K562 (cell line): ENCODE measurements around the gene PLEKHA8. TPM values are rescaled to one million over a fixed set of nuclear protein-coding genes. Genes with fewer than 3 reads are reported as not detected.

Experiments
- ATAC-seq: fragments of 200-7000 bp; cut with Tn5 transposase; 3 replicates; pipeline ENCODE4 v1.9.1; 2020; ENCODE audit warnings: moderate library complexity
- BruUV-seq: library from RNA; stranded (reverse); fragments of 400-500 nt; replicated peaks from 2 replicates; lab custom pipeline; 2021; lab: Mats Ljungman, UMichigan
- CTCF ChIA-PET: fragments of 300-600 bp; formaldehyde crosslinking; extraction: SDS; loops from one replicate; lab custom pipeline; 2021; ENCODE audit warnings: low intra/inter-chr PET ratio; lab: Yijun Ruan, JAX
- POLR2A ChIA-PET: fragments of 300-600, 350-650 bp; sonication (Branson Sonifier 250); formaldehyde crosslinking; extraction: SDS; loops from one replicate; lab custom pipeline; 2021; ENCODE audit warnings: antibody characterized with exemption, inconsistent platforms; lab: Yijun Ruan, JAX
- DNase-seq, 4 experiments: peaks; one replicate each; pipeline versions ENCODE4 v3.0.0 to v3.0.0-alpha.2; 2011 to 2018; ENCODE audit warnings: low spot score in 3 of 4, mixed read lengths in 3 of 4; ENCODE audit errors: extremely low read depth in 1 of 4
- FAIRE-seq: peaks from 2 replicates; lab custom pipeline; 2011; peaks lifted over from hg19 to GRCh38; lab: Jason Lieb, UNC
- H2AFZ ChIP-seq: 2 replicates; pipeline ENCODE4 v1.6.0; 2011; ENCODE audit warnings: low read depth, low read length, control low read depth, inconsistent platforms
- H3K27ac ChIP-seq: fragments of 200-600 bp; 3 replicates; pipeline ENCODE4 v1.8.0; 2011; ENCODE audit warnings: low read depth, mild to moderate bottlenecking, control low read depth, inconsistent platforms, low read length, moderate library complexity, mixed read lengths; ENCODE audit errors: extremely low read depth
- H3K27me3 ChIP-seq, 2 experiments: fragments of 300-600 bp in 1 of 2; 2 replicates in 1 of 2; 3 replicates in 1 of 2; pipeline versions ENCODE4 v1.6.0 to v1.8.0; 2011; ENCODE audit warnings: inconsistent platforms in 2 of 2, low read length in 2 of 2, mild to moderate bottlenecking in 1 of 2, mixed read lengths in 1 of 2, moderate library complexity in 1 of 2; ENCODE audit not compliant: control insufficient read depth in 2 of 2, insufficient read depth in 2 of 2
- H3K36me3 ChIP-seq: fragments of 300-600 bp; 3 replicates; pipeline ENCODE4 v1.8.0; 2011; ENCODE audit warnings: mild to moderate bottlenecking, low read length, inconsistent platforms; ENCODE audit not compliant: control insufficient read depth, insufficient read depth
- H3K4me1 ChIP-seq, 2 experiments: fragments of 200-600 bp in 1 of 2; replicated peaks in 1 of 2; 2 replicates in 1 of 2; 3 replicates in 1 of 2; pipeline versions ENCODE4 v1.5.1 to v1.8.0; 2011; ENCODE audit warnings: inconsistent platforms in 2 of 2, low read length in 2 of 2, mild to moderate bottlenecking in 1 of 2, mixed read lengths in 1 of 2, moderate library complexity in 1 of 2; ENCODE audit not compliant: control insufficient read depth in 2 of 2, insufficient read depth in 2 of 2
- H3K4me2 ChIP-seq: 2 replicates; pipeline ENCODE4 v1.6.1; 2011; ENCODE audit warnings: low read length, control low read depth, inconsistent platforms, mixed read lengths; ENCODE audit not compliant: insufficient read depth
- H3K4me3 ChIP-seq: fragments of 200-600 bp; sonication (generic), shearing (Covaris generic); 2 replicates; pipeline ENCODE4 v1.5.1; 2016; ENCODE audit warnings: control low read depth, inconsistent platforms
- H3K79me2 ChIP-seq: fragments of 200-600 bp; 3 replicates; pipeline ENCODE4 v1.8.0; 2011; ENCODE audit warnings: low read length, inconsistent platforms; ENCODE audit not compliant: control insufficient read depth, insufficient read depth
- H3K9ac ChIP-seq, 2 experiments: 2 replicates each; pipeline versions ENCODE4 v1.6.0 to v1.6.1; 2011; ENCODE audit warnings: low read depth in 2 of 2, low read length in 2 of 2, control low read depth in 1 of 2, inconsistent platforms in 1 of 2, mild to moderate bottlenecking in 1 of 2, mixed read lengths in 1 of 2; ENCODE audit not compliant: insufficient read depth in 1 of 2
- H3K9me1 ChIP-seq: one replicate; pipeline ENCODE4 v1.6.0; 2011; ENCODE audit warnings: inconsistent platforms, mild to moderate bottlenecking, low read length, moderate library complexity; ENCODE audit not compliant: control insufficient read depth, insufficient read depth
- H3K9me3 ChIP-seq: replicated peaks from 2 replicates; pipeline ENCODE4 v1.5.1; 2011; ENCODE audit warnings: low read depth, low read length, inconsistent platforms; ENCODE audit not compliant: control insufficient read depth, insufficient read depth
- H4K20me1 ChIP-seq: replicated peaks from 2 replicates; pipeline ENCODE4 v1.6.1; 2011; ENCODE audit warnings: low read length, inconsistent platforms, mixed read lengths; ENCODE audit not compliant: control insufficient read depth, insufficient read depth
- ARID3B ChIP-seq: fragments of 250-450 bp; sonication (Bioruptor Pico); IDR thresholded peaks from 2 replicates; pipeline ENCODE4 v1.4.0; 2020; ENCODE audit warnings: borderline replicate concordance
- BRF1 ChIP-seq: IDR thresholded peaks from 3 replicates; pipeline ENCODE4 v1.6.1; 2011; ENCODE audit warnings: borderline replicate concordance, mild to moderate bottlenecking; ENCODE audit not compliant: insufficient read length; ENCODE audit errors: extremely low read depth
- CHD2 ChIP-seq: IDR thresholded peaks from 2 replicates; pipeline ENCODE4 v1.6.1; 2011; ENCODE audit warnings: low read depth, low read length
- FOS ChIP-seq: IDR thresholded peaks from 3 replicates; pipeline ENCODE4 v1.6.1; 2011; ENCODE audit not compliant: insufficient read length; ENCODE audit errors: extremely low read depth
- HNRNPLL ChIP-seq: fragments of 200-400 bp; formaldehyde crosslinking; IDR thresholded peaks from 2 replicates; pipeline ENCODE4 v1.6.1; 2017; ENCODE audit warnings: low read length, low read depth, mild to moderate bottlenecking; ENCODE audit not compliant: poor library complexity, severe bottlenecking
- MXI1 ChIP-seq: IDR thresholded peaks from 2 replicates; pipeline ENCODE4 v1.6.1; 2011; ENCODE audit warnings: low read depth, mild to moderate bottlenecking, improper control_type of control experiment, low read length
- PRMT5 ChIP-seq: sonication (generic); formaldehyde crosslinking; IDR thresholded peaks from 2 replicates; pipeline ENCODE4 v1.5.0; 2020; ENCODE audit warnings: missing genetic modification reagents
- RFX5 ChIP-seq: IDR thresholded peaks from 2 replicates; pipeline ENCODE4 v1.6.1; 2011; ENCODE audit warnings: low read depth, mild to moderate bottlenecking, improper control_type of control experiment, low read length
- SNRNP70 ChIP-seq: fragments of 200-400 bp; formaldehyde crosslinking; optimal IDR thresholded peaks from 2 replicates; pipeline ENCODE3; 2017; ENCODE audit warnings: low read depth, low read length
- SREBF2 ChIP-seq: sonication (generic); formaldehyde crosslinking; IDR thresholded peaks from 2 replicates; pipeline ENCODE4 v1.4.0; 2020; ENCODE audit warnings: mild to moderate bottlenecking, missing genetic modification reagents
- THAP12 ChIP-seq: fragments of 250-450 bp; sonication (Bioruptor Pico); IDR thresholded peaks from 2 replicates; pipeline ENCODE4 v1.9.0; 2021; ENCODE audit warnings: mild to moderate bottlenecking, inconsistent platforms
- THAP7 ChIP-seq: fragments of 250-450 bp; sonication (Bioruptor Pico); IDR thresholded peaks from 2 replicates; pipeline ENCODE4 v1.5.0; 2021
- THRA ChIP-seq: fragments of 450-650 bp; IDR thresholded peaks from 2 replicates; pipeline ENCODE4 v1.6.1; 2017; ENCODE audit warnings: mild to moderate bottlenecking, moderate library complexity
- YY1 ChIP-seq, 3 experiments: IDR thresholded peaks; 2 replicates each; pipeline ENCODE4 v1.6.1; 2011; ENCODE audit warnings: low read length in 2 of 3, mild to moderate bottlenecking in 2 of 3, moderate library complexity in 2 of 3, borderline replicate concordance in 1 of 3, control low read depth in 1 of 3, low read depth in 1 of 3; ENCODE audit not compliant: insufficient read depth in 3 of 3, insufficient replicate concordance in 2 of 3, control insufficient read depth in 1 of 3, insufficient read length in 1 of 3; ENCODE audit errors: extremely low read depth in 1 of 3
- WGBS: fragments of 100-300 bp; shearing (Covaris generic); methylation state at CpG from one replicate; pipeline ENCODE4 v1.1.6; 2016; ENCODE audit warnings: low coverage, mixed read lengths; ENCODE audit not compliant: insufficient coverage; ENCODE audit errors: missing lambda C conversion rate; 5-methylcytosine and 5-hydroxymethylcytosine counted together
- in situ Hi-C: fragments of 300-500 bp; cut with MboI; formaldehyde crosslinking; loops from 4 replicates; pipeline ENCODE4 v1.15.0; 2018; ENCODE audit warnings: inconsistent platforms, mixed read lengths
- intact Hi-C: fragments of 100-400 bp; cut with micrococcal nuclease; formaldehyde crosslinking; loops from 2 replicates; pipeline ENCODE4 v1.14.2; 2022
- polyA plus RNA-seq, 8 experiments: library from polyadenylated mRNA; depleted of rRNA in 4 of 8; stranded (reverse) in 5 of 8; unstranded in 3 of 8; fragments of >200 nt; fragmentation: Nextera tagmentation in 2 of 8; fragmentation: Illumina TruSeq in 1 of 8; extraction: Ambion mirVana in 2 of 8; extraction: Trizol in 1 of 8; gene quantifications; 2 replicates each; pipeline versions ENCODE4 v1.2.1 to v1.2.3, GENCODE V29; 2011 to 2014; ENCODE audit warnings: inconsistent platforms in 1 of 8, missing spikeins in 1 of 8
- total RNA-seq, 7 experiments: library from RNA; depleted of rRNA in 6 of 7; stranded (reverse); fragments of >200 nt in 6 of 7; fragmentation: Illumina TruSeq in 2 of 7; extraction: Trizol in 2 of 7; gene quantifications; 2 replicates each; pipeline versions ENCODE4 v1.2.1 to v1.2.3, GENCODE V29; 2011 to 2021; ENCODE audit warnings: low replicate concordance in 1 of 7

The PLEKHA8 gene
- total and polyA plus RNA-seq, 9 of the 15 experiments (the other 6 are each of a cell fraction or from before 2014, with no cell fraction given): 3.2 to 16.3 (median 11.8) TPM

- FAIRE-seq: no peak
- no peak overlapping the region for H3K9ac ChIP-seq
- H3K4me2 ChIP-seq: no peak overlapping the region
- ChIA-PET POLR2A (no interaction called here), CTCF (no interaction called here)
- H3K4me1 ChIP-seq: peaks cover 0 to 2% of the 10 kb centered on the region in 2 experiments; a peak in 1 of 5 replicates
- peaks cover 31% of the 10 kb centered on the region for H3K79me2 ChIP-seq
- H3K9me1 ChIP-seq: no peaks in the 10 kb centered on the region
- BruUV-seq: no TSS peak
- H3K27me3 ChIP-seq: no peaks in the 10 kb centered on the region
- TF ChIP-seq THRA: no peak
- TF ChIP-seq SNRNP70: no peak
- no peak for TF ChIP-seq MXI1
- TF ChIP-seq ARID3B (CRISPR knock-in tag): no peak
- no peak for TF ChIP-seq FOS
- TF ChIP-seq RFX5: no peak
- TF ChIP-seq PRMT5 (CRISPR knock-in tag): no peak
- TF ChIP-seq CHD2: no peak
- no peak for TF ChIP-seq THAP12 (CRISPR knock-in tag)
- no peak for TF ChIP-seq THAP7 (CRISPR knock-in tag)
- no peak for TF ChIP-seq SREBF2 (CRISPR knock-in tag)
- TF ChIP-seq YY1 (IDR thresholded peaks at IDR 0.05; ENCODE audit: borderline replicate concordance in 1 of 3, control insufficient read depth in 1 of 3, extremely low read depth in 1 of 3, insufficient read depth in 3 of 3, insufficient read length in 1 of 3, insufficient replicate concordance in 2 of 3, low read depth in 1 of 3, low read length in 2 of 3): no peak
- no peak for TF ChIP-seq HNRNPLL
- no peak for TF ChIP-seq BRF1
- DNase-seq: no peak
- H3K36me3 ChIP-seq: peaks cover 69% of the 10 kb centered on the region
- H3K4me3 ChIP-seq: no peak overlapping the region
- intact Hi-C loops (no loop called here), in situ Hi-C loops (no loop called here)
- H2AFZ ChIP-seq: no peak overlapping the region
- no peaks in the 10 kb centered on the region; the same call in 1 of the 2 replicates for H4K20me1 ChIP-seq
- WGBS: 62% methylated on average over 1 of the region's 1 CpG
- ATAC-seq: no peak
- H3K9me3 ChIP-seq: no peaks in the 10 kb centered on the region
- H3K27ac ChIP-seq: no peak overlapping the region
Observed at GRCh38 chr7:30019387-30019786, 8.8 kb upstream of the PLEKHA8 start.
